ENCODE results near the gene OTOGL. TPM values are rescaled to one million over a fixed set of nuclear protein-coding genes. Genes with fewer than 3 reads are reported as not detected.

OTOGL gene
- total RNA-seq, 1 donor from 2014 or later = 0.16 TPM

DNA sequence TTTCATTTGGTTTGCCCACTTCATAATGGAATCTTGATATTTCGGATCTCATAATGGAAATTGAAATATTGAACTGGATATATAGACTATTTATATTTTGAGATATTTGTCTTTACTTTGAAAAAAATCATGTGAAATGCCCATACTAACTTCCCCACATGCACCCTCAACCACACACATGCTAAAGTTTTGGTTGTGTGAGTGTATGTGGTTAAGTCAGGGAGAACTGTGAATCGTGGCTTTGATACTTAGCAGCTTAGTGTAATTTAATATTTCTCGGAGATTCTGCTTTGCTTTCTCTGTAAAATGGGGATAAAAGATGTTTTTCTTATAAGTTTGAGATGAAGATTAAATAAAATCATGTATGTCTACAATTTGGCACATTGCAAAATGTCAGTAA lies 162.1 kb downstream of the OTOGL start:
- Mint-ChIP-seq H3K27me3 (ENCODE audit: low read depth) (no peaks in the 10 kb centered on the region), H3K4me1 (ENCODE audit: low read depth) (no peaks in the 10 kb centered on the region), H3K36me3 (ENCODE audit: low read depth) (no peaks in the 10 kb centered on the region), H3K9me3 (no peaks in the 10 kb centered on the region), H3K27ac (no peak overlapping the region), H3K4me3 (ENCODE audit: low read depth) (no peak overlapping the region)
- DNase-seq (ENCODE audit: low spot score) = no peak
- intact Hi-C loops (cut with micrococcal nuclease) = no loop called here

DNA sequence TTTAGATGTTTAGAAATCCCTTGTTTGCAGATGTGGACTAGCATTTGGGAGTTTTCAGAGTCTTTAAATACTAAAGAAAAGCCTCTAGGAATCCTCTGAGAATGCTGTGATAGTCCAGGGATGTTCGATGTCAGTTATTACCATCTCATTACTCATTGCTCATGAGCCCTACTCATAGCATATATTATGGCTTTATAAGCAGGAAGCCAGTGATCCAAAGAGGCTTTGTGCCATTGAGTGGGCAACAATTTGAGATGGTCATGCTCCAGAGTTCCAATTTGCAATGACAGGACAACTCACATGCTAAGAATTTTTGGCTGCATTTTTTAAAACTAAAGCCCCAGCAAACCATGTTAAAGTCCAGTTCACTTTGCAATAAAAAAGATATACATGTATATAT lies 163.0 kb downstream of the OTOGL start:
- no peak for DNase-seq (ENCODE audit: low spot score)
- no peak overlapping the region for H3K27ac Mint-ChIP-seq
- no peak overlapping the region for H3K4me3 Mint-ChIP-seq (ENCODE audit: low read depth)
- H3K9me3 Mint-ChIP-seq = no peaks in the 10 kb centered on the region
- no peaks in the 10 kb centered on the region for H3K36me3 Mint-ChIP-seq (ENCODE audit: low read depth)
- H3K27me3 Mint-ChIP-seq (ENCODE audit: low read depth) = no peaks in the 10 kb centered on the region
- no peaks in the 10 kb centered on the region for H3K4me1 Mint-ChIP-seq (ENCODE audit: low read depth)
- intact Hi-C loops (cut with micrococcal nuclease) = no loop called here

- DNase-seq (ENCODE audit: low spot score) = no peak
- intact Hi-C loops (cut with micrococcal nuclease) = no loop called here
- Mint-ChIP-seq H3K4me1 (ENCODE audit: low read depth) (no peaks in the 10 kb centered on the region), H3K27ac (no peak overlapping the region), H3K4me3 (ENCODE audit: low read depth) (no peak overlapping the region), H3K9me3 (no peaks in the 10 kb centered on the region), H3K36me3 (ENCODE audit: low read depth) (no peaks in the 10 kb centered on the region), H3K27me3 (ENCODE audit: low read depth) (no peaks in the 10 kb centered on the region)
These were observed 163.4 kb downstream of the OTOGL start for GRCh38 chr12:80262771-80263170.

DNA sequence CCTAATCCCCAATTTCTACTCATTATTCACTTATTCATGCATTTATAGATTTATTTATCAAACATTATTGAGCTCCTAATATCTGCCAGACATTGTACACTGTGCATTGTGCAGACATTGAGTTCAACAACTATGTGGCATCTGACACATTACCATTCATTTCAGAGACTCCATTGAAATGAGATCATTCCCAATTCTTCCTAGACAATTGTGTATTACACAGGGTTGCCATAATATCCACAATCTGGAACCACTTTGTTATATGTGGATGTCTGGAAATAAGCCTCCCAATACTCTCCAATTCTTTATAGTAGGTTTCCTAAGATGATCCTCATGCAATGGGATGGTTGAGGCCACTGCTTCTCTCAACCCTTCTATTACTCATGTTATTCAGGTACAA lies 165.0 kb downstream of the OTOGL start:
- Mint-ChIP-seq H3K4me1 (ENCODE audit: low read depth) (no peaks in the 10 kb centered on the region), H3K4me3 (ENCODE audit: low read depth) (no peak overlapping the region), H3K27me3 (ENCODE audit: low read depth) (no peaks in the 10 kb centered on the region), H3K27ac (no peak overlapping the region), H3K36me3 (ENCODE audit: low read depth) (no peaks in the 10 kb centered on the region), H3K9me3 (no peaks in the 10 kb centered on the region)
- DNase-seq (ENCODE audit: low spot score) = no peak
- intact Hi-C loops (cut with micrococcal nuclease) = no loop called here

DNA sequence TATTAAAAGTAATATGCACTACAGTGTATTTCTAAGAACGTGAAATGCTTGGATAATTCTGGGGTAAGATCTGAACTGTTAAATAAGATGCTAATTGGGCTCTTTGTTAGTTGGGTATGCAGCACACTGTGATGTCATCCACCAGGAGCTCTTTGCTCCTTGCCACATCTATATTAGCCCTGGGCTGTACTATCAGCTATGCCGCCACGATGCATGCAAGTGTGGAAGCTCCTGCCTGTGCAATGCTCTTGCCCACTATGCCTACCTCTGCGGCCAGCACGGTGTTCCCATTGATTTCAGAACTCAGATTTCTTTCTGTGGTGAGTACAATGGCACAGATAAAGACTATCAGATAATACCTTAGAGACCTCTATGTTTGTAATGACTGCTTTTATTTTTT lies 165.6 kb downstream of the OTOGL start:
- no peak for DNase-seq (ENCODE audit: low spot score)
- Mint-ChIP-seq H3K4me3 (ENCODE audit: low read depth) (no peak overlapping the region), H3K9me3 (no peaks in the 10 kb centered on the region), H3K27me3 (ENCODE audit: low read depth) (no peaks in the 10 kb centered on the region), H3K27ac (no peak overlapping the region), H3K36me3 (ENCODE audit: low read depth) (no peaks in the 10 kb centered on the region), H3K4me1 (ENCODE audit: low read depth) (no peaks in the 10 kb centered on the region)
- intact Hi-C loops (cut with micrococcal nuclease) = no loop called here

DNA sequence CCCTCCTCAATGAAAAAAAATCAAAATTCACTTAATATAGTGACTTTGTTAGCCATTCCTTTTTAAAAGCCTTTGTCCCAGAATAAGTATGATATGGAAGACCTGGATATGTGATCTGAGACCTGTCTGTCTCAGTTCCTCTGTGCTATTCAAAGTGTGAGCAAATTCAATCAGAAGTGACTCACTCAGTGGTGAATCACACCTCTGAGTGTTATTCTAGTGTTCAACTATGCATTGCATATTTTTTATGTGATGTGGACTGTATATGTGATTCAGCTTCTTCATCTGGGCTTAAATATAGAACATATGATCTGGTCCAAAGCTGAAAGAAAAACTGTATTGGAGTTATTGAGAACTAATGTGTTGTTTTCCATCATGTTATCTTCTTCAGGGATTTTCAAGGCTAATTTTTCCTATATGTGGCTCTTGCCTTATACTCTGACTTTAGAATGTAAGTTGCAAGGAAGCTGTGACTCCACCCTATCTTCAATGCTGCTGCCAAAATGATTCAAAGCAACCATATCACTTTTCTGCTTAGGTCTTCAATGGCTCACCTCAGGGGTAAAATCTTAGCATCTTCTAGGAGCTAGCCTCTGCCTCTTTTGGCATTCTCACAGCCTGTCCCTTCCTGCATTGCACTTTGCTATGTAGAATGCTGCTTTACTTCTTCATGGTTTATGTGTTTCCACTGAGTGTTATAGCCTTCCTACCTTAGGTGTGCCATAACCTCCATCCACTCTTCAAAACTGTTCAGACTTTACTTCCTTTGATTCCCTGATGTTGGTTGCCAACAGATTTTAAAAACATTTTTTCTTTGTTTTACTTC lies 169.8 kb downstream of the OTOGL start:
- DNase-seq (ENCODE audit: low spot score) = no peak
- no peaks in the 10 kb centered on the region for H3K27me3 Mint-ChIP-seq (ENCODE audit: low read depth)
- H3K36me3 Mint-ChIP-seq (ENCODE audit: low read depth) = no peaks in the 10 kb centered on the region
- H3K4me1 Mint-ChIP-seq (ENCODE audit: low read depth) = no peaks in the 10 kb centered on the region
- H3K4me3 Mint-ChIP-seq (ENCODE audit: low read depth) = no peak overlapping the region
- H3K27ac Mint-ChIP-seq = no peak overlapping the region
- intact Hi-C loops (cut with micrococcal nuclease) = no loop called here
- no peaks in the 10 kb centered on the region for H3K9me3 Mint-ChIP-seq

DNA sequence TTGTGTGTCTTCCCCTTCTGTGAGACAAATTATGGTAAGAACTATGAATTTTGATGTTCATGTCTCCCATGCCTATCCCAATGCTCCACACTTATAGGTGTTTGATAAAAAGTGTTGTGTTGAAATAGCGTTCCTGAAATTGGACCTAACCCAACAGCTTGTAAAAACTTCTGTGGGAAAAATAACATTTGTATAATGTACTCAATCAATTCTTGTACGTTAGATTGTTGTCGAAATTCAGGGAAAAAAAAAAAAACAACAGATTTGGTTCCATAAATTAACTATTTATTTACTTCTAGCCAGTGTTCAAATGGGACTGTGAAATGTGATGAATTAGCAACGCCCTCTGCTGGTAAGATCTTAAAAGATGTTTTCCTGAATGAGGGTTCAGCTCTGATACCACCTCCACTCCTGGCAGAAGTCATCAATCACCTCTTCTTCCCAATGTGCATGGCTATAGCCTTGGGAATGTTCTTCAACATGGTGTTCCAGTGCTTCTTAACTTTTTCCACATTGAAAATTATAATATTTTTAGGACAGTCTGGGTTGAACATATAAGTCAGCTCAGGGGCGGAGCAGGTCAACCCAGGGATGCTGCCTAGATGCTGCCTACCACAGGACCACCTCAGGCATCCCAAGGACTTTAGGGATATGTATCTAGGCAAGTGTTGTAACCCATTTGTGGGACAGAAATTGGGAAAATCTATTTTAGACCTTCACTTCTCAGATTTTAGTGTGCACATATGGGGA lies 170.6 kb downstream of the OTOGL start:
- H3K4me3 Mint-ChIP-seq (ENCODE audit: low read depth) = no peak overlapping the region
- no peak for DNase-seq (ENCODE audit: low spot score)
- H3K36me3 Mint-ChIP-seq (ENCODE audit: low read depth) = no peaks in the 10 kb centered on the region
- H3K4me1 Mint-ChIP-seq (ENCODE audit: low read depth) = no peaks in the 10 kb centered on the region
- intact Hi-C loops (cut with micrococcal nuclease) = loop anchor here (5.0 kb wide), 2 partner anchors 78 to 383 kb away; no protein-coding TSS in a partner anchor
- H3K9me3 Mint-ChIP-seq = no peaks in the 10 kb centered on the region
- H3K27me3 Mint-ChIP-seq (ENCODE audit: low read depth) = peaks cover under 1% of the 10 kb centered on the region
- no peak overlapping the region for H3K27ac Mint-ChIP-seq

- Mint-ChIP-seq H3K4me1 (ENCODE audit: low read depth) (no peaks in the 10 kb centered on the region), H3K27me3 (ENCODE audit: low read depth) (peaks cover 3% of the 10 kb centered on the region), H3K9me3 (no peaks in the 10 kb centered on the region), H3K4me3 (ENCODE audit: low read depth) (no peak overlapping the region), H3K27ac (no peak overlapping the region), H3K36me3 (ENCODE audit: low read depth) (no peaks in the 10 kb centered on the region)
- intact Hi-C loops (cut with micrococcal nuclease) = loop anchor here (5.0 kb wide), 2 partner anchors 79 to 384 kb away; no protein-coding TSS in a partner anchor
- DNase-seq (ENCODE audit: low spot score) = no peak
These were observed 172.4 kb downstream of the OTOGL start for GRCh38 chr12:80271780-80272179.

DNA sequence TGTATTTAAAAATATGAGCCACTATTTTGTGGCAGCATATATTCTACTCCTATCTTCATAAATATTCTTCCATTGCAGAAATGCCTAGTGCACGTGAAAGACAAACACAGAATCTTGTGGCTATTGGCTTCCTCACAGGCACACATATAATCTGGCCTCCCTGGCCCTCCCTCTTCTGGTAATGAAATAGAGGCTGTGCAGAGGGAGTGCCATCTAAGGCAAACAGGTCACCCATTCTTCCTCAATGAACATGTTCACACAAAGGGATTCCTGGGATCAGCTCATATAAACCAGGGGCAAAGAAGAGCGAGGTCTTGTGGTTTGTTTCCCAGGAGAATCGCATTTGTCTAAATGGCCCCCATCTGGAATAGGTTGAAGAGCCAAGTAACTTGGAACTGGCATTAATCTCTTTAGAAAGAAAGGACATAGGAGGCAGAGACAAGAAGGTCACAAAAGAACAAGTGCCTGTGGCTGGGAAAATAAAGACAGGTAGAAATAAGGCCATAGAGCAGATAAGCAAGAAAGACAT lies 173.1 kb downstream of the OTOGL start:
- H3K36me3 Mint-ChIP-seq (ENCODE audit: low read depth) = no peaks in the 10 kb centered on the region
- intact Hi-C loops (cut with micrococcal nuclease) = loop anchor here (5.0 kb wide), 2 partner anchors 80 to 385 kb away; no protein-coding TSS in a partner anchor
- no peaks in the 10 kb centered on the region for H3K4me1 Mint-ChIP-seq (ENCODE audit: low read depth)
- no peak for DNase-seq (ENCODE audit: low spot score)
- no peak overlapping the region for H3K4me3 Mint-ChIP-seq (ENCODE audit: low read depth)
- no peaks in the 10 kb centered on the region for H3K9me3 Mint-ChIP-seq
- peaks cover 3% of the 10 kb centered on the region for H3K27me3 Mint-ChIP-seq (ENCODE audit: low read depth)
- H3K27ac Mint-ChIP-seq = no peak overlapping the region

GRCh38 chr12:80273144-80273543 lies 173.8 kb downstream of the OTOGL start:
- Mint-ChIP-seq H3K36me3 (ENCODE audit: low read depth) (no peaks in the 10 kb centered on the region), H3K27me3 (ENCODE audit: low read depth) (peaks cover 3% of the 10 kb centered on the region), H3K4me3 (ENCODE audit: low read depth) (no peak overlapping the region), H3K9me3 (no peaks in the 10 kb centered on the region), H3K27ac (no peak overlapping the region), H3K4me1 (ENCODE audit: low read depth) (no peaks in the 10 kb centered on the region)
- no peak for DNase-seq (ENCODE audit: low spot score)
- intact Hi-C loops (cut with micrococcal nuclease) = loop anchor here (5.0 kb wide), 2 partner anchors 81 to 386 kb away; no protein-coding TSS in a partner anchor

- Mint-ChIP-seq H3K27me3 (ENCODE audit: low read depth) (peaks cover 3% of the 10 kb centered on the region), H3K4me3 (ENCODE audit: low read depth) (no peak overlapping the region), H3K36me3 (ENCODE audit: low read depth) (no peaks in the 10 kb centered on the region), H3K4me1 (ENCODE audit: low read depth) (no peaks in the 10 kb centered on the region), H3K9me3 (no peaks in the 10 kb centered on the region), H3K27ac (no peak overlapping the region)
- intact Hi-C loops (cut with micrococcal nuclease) = no loop called here
- no peak for DNase-seq (ENCODE audit: low spot score)
These were observed 178.4 kb downstream of the OTOGL start for GRCh38 chr12:80277732-80278131.

GRCh38 chr12:80282226-80282625 lies 182.9 kb downstream of the OTOGL start:
- Mint-ChIP-seq H3K9me3 (no peaks in the 10 kb centered on the region), H3K36me3 (ENCODE audit: low read depth) (no peaks in the 10 kb centered on the region), H3K4me3 (ENCODE audit: low read depth) (no peak overlapping the region), H3K27me3 (ENCODE audit: low read depth) (no peaks in the 10 kb centered on the region), H3K4me1 (ENCODE audit: low read depth) (no peaks in the 10 kb centered on the region), H3K27ac (no peak overlapping the region)
- DNase-seq (ENCODE audit: low spot score) = no peak
- intact Hi-C loops (cut with micrococcal nuclease) = no loop called here

DNA sequence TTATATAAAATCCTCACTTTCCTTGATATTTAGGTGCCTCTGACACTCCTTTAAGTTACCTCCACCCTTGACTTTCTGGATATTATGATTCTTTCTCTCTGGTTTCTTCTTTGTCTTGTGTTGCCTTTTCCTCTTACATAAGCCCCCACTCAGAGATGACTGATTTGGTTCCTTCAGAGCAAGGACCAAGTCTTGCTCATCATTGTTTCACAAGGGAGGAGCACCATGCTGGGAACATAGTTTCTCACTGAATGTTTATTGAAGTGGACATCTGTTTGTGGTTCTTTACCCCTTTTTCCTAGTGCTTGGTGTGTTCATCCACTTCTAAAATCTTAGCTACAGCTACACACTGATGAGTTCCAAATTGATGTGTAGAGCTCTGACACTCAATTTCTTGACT lies 183.4 kb downstream of the OTOGL start:
- Mint-ChIP-seq H3K27me3 (ENCODE audit: low read depth) (no peaks in the 10 kb centered on the region), H3K36me3 (ENCODE audit: low read depth) (no peaks in the 10 kb centered on the region), H3K27ac (no peak overlapping the region), H3K9me3 (no peaks in the 10 kb centered on the region), H3K4me1 (ENCODE audit: low read depth) (no peaks in the 10 kb centered on the region), H3K4me3 (ENCODE audit: low read depth) (no peak overlapping the region)
- DNase-seq (ENCODE audit: low spot score) = no peak
- intact Hi-C loops (cut with micrococcal nuclease) = no loop called here

Data from activated T-helper 2 cell treated with anti-CD3 and anti-CD28 coated beads, Interferon-gamma antibody, Interleukin-2, Interleukin-4, amounts not matched to agents 10 μg/mL and 5 μg/mL and 100 μg/mL, durations not matched to agents 14 hours and 24 hours and 36 hours (primary cell).